Psoas muscle (tissue), 8 donors: ENCODE results near the gene TASOR2. TPM values are rescaled to one million over a fixed set of nuclear protein-coding genes. Genes with fewer than 3 reads are reported as not detected.

Source experiments
- ATAC-seq, 4 donors: fragments of 200-7000 bp; cut with Tn5 transposase; one replicate each; pipeline ENCODE4 v1.9.1; 2020; ENCODE audit warnings: moderate library complexity in 3 of 4, mild to moderate bottlenecking in 2 of 4
- DNase-seq, 2 donors: peaks; one replicate each; pipeline ENCODE4 v3.0.0-alpha.2; 2020
- H3K27ac ChIP-seq: fragments of 200-600 bp; one replicate; pipeline ENCODE4 v1.8.0; 2022
- H3K27me3 ChIP-seq, 3 donors: fragments of 200-600 bp in 1 of 3; one replicate each; pipeline versions ENCODE4 v1.6.1 to v1.8.0; 2013 to 2022; ENCODE audit warnings: low read length in 2 of 3, mild to moderate bottlenecking in 2 of 3, moderate library complexity in 1 of 3; ENCODE audit not compliant: insufficient read depth in 3 of 3
- H3K36me3 ChIP-seq, 2 donors: fragments of 200-600 bp in 1 of 2; one replicate each; pipeline versions ENCODE4 v1.6.1 to v1.8.0; 2013 to 2022; ENCODE audit warnings: low read depth in 1 of 2, mild to moderate bottlenecking in 1 of 2, moderate library complexity in 1 of 2; ENCODE audit not compliant: insufficient read depth in 1 of 2
- H3K4me1 ChIP-seq: fragments of 200-600 bp; one replicate; pipeline ENCODE4 v1.8.0; 2022
- H3K4me3 ChIP-seq: fragments of 200-600 bp; one replicate; pipeline ENCODE4 v1.8.0; 2022; ENCODE audit warnings: mild to moderate bottlenecking
- H3K9me3 ChIP-seq: fragments of 200-600 bp; one replicate; pipeline ENCODE4 v1.8.0; 2022
- WGBS, 3 donors: extraction: QIAGEN DNeasy Blood & Tissue Kit; methylation state at CpG; one replicate each; pipeline versions ENCODE4 v1.1.6 to v1.1.7; 2013; 5-methylcytosine and 5-hydroxymethylcytosine counted together
- intact Hi-C, 2 donors: fragments of 100-400 bp; cut with DNase I; formaldehyde crosslinking; loops; one replicate each; pipeline versions ENCODE4 v1.11.0 to v1.14.2; 2022
- polyA plus RNA-seq, 3 donors: library from polyadenylated mRNA; stranded (reverse); fragments of 200-250 nt; gene quantifications; one replicate each; pipeline ENCODE4 v1.2.3, GENCODE V29; 2013
- total RNA-seq, 4 donors: library from RNA; stranded (reverse); fragmentation: NEBNext Ultra II Directional in 2 of 4; extraction: Animal tissue kit (Norgen Biotek cat#: 25700) in 2 of 4; gene quantifications; one replicate each; pipeline versions ENCODE4 v1.2.1 to v1.2.4, GENCODE V29; 2021 to 2023
- TF ChIP-seq, protein P1 (sequence below): fragments of 200-600 bp; IDR thresholded peaks from one replicate; pipeline ENCODE4 v1.8.0; 2022; ENCODE audit warnings: antibody characterized with exemption
- donor health status: healthy with polysubstance abuse.
- donor health status: DM: no; HTN: no; CAD: no; lungs with moderate emphysema.
- donor health status: Bipolar disorder and iron deficiency.
- donor health status: healthy.
- donor health status: DM: yes; HTN: yes; CAD: no.
- donor health status: DM: no; HTN: no; CAD: no.
- donor health status: DM: no; HTN: no; CAD: no.
- donor health status: DM: yes; HTN: yes; CAD: no.

The TASOR2 gene
- total and polyA plus RNA-seq, 7 donors: 8.2 to 45.6 (median 31.5) TPM

DNA sequence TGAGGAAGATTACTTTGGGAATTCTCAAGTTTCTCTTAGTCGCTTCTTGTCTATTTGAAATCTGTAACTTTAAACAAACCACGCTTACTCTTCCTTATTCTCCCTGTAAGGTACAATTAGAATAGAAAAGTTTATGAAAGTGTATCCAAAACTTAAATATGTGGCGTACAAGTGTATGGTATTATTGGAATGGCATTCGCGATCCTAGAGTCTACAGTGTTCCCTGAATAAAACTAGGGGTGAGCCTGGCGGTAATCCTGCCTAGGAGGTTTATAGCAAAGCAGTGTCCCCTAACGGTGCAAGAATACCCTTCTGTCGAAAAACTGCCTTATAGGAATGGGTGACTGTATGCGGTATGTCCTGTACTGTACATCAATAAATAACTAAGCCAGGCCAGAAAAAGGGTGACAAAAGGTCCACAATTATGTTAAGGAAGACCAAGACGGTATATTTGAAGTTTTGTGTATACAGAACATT, 1.2 kb downstream of the TASOR2 start:
- intact Hi-C loops: loop anchor here (5.0 to 10.0 kb wide), 2 partner anchors 186 to 189 kb away; no protein-coding TSS in a partner anchor
- H3K36me3 ChIP-seq: no peaks in the 10 kb centered on the region
- ATAC-seq: no peak

DNA sequence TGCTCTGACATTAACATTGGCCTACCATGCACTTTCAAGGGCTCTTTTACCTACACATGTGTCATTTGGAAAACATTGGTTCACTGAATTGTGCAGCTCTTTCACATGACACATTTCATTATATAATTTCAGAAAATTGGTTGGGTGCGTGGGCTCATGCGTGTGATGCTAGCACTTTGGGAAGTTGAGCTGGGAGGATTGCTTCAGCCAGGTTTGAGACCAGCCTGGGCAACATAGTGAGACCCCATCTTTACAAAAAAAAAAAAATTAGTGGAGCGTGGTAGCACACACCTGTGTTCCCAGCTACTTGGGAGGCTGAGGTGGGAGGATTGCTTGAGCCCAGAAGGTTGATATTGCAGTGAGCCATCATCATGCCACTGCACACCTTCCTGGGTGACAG, 3.9 kb downstream of the TASOR2 start:
- 97 to 100% (median 100%) methylated on average over 3 of the region's 3 CpGs for WGBS, 3 donors
- intact Hi-C loops: loop anchor here (5.0 to 10.0 kb wide), 2 partner anchors 184 to 186 kb away; no protein-coding TSS in a partner anchor
- H3K9me3 ChIP-seq: no peaks in the 10 kb centered on the region
- no peak overlapping the region for H3K4me3 ChIP-seq
- no peaks in the 10 kb centered on the region for H3K27me3 ChIP-seq
- TF ChIP-seq, protein P1, sequence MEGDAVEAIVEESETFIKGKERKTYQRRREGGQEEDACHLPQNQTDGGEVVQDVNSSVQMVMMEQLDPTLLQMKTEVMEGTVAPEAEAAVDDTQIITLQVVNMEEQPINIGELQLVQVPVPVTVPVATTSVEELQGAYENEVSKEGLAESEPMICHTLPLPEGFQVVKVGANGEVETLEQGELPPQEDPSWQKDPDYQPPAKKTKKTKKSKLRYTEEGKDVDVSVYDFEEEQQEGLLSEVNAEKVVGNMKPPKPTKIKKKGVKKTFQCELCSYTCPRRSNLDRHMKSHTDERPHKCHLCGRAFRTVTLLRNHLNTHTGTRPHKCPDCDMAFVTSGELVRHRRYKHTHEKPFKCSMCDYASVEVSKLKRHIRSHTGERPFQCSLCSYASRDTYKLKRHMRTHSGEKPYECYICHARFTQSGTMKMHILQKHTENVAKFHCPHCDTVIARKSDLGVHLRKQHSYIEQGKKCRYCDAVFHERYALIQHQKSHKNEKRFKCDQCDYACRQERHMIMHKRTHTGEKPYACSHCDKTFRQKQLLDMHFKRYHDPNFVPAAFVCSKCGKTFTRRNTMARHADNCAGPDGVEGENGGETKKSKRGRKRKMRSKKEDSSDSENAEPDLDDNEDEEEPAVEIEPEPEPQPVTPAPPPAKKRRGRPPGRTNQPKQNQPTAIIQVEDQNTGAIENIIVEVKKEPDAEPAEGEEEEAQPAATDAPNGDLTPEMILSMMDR: no peak
- no peak for DNase-seq
- peaks cover 31% of the 10 kb centered on the region for H3K4me1 ChIP-seq
- no peak overlapping the region for H3K27ac ChIP-seq
- ATAC-seq: no peak
- H3K36me3 ChIP-seq: no peaks in the 10 kb centered on the region

More for the DNA sequence above, 1.2 kb downstream of the TASOR2 start:
- peak overlapping the region; percentile 86 for H3K4me3 ChIP-seq
- DNase-seq: no peak
- peaks cover 21% of the 10 kb centered on the region for H3K4me1 ChIP-seq
- no peaks in the 10 kb centered on the region for H3K27me3 ChIP-seq
- H3K27ac ChIP-seq: peak overlapping the region; percentile 97
- H3K9me3 ChIP-seq: no peaks in the 10 kb centered on the region
- WGBS, 3 donors: 3 to 4% (median 4%) methylated on average over 10 of the region's 10 CpGs
- TF ChIP-seq, protein P1: no peak

DNA sequence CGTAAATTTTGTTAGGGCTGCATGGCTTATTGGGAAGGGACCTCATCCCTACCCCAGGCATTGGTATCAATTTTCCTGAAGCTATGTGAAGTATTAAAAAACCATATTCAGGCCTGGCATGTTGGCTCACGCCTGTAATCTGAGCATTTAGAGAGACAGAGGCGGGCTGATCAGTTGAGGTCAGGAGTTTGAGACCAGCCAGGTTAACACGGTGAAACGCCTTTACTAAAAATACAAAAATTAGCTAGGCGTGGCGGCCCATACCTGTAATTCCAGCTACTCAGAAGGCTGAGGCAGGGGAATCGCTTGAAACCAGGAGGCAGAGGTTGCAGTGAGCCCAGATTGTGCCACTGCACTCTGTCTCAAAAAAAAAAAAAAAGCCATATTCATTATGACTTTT, 7.1 kb downstream of the TASOR2 start:
- Histone ChIP-seq H3K27ac (no peak overlapping the region), H3K27me3 (no peaks in the 10 kb centered on the region), H3K36me3 (no peaks in the 10 kb centered on the region), H3K4me1 (peaks cover 30% of the 10 kb centered on the region), H3K4me3 (no peak overlapping the region), H3K9me3 (no peaks in the 10 kb centered on the region)
- TF ChIP-seq, protein P1: no peak
- ATAC-seq: no peak
- 78 to 87% (median 80%) methylated on average over 8 of the region's 8 CpGs for WGBS, 3 donors
- intact Hi-C loops: no loop called here
- DNase-seq: no peak

DNA sequence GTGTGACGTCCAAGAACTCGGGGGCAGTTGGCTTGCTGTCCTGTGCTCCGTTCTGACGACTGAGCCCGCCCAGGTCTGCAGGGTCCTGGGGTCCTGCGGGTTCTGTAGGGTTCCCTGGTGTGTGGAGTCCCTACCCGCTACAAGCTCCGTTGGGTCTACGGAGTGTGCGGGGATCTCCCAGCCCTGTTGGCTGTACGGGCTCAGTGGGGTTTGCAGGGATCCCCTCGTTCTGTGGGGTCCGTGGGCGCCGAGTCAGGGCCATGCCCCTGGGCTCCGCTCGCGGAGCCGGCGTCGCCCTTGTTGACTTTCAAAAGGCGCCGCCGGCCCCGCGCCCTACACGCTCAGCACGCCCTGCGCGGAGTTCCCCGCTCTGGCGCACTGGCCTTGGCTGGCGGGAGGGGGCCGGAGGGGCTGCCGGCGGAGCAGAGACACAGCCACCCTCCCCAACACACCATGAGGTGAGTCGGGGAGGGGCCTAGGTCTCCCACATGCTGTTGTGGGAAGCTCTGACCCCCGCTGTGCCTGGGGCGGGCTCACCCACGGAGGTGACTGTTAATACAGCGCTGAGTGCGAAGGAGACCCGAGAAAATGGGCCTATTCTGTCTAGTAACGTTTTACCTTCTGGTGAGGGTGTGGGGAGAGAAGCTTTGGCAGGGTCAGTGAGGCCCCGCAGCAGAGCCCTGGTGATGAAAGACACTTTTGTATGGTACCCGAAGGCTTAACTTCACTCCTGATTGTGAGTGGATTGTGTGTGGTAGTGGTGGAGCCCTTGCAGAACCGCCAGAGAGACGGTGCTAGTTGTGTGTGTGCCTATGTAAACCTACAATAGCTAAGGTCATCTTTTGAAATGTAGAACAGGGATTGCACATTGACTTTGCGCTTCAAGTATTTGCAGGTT, 8.1 kb downstream of the TASOR2 start:
- H3K36me3 ChIP-seq: no peaks in the 10 kb centered on the region
- H3K4me3 ChIP-seq: peak overlapping the region; percentile 63
- no peaks in the 10 kb centered on the region for H3K9me3 ChIP-seq
- no peak overlapping the region for H3K27ac ChIP-seq
- WGBS, 3 donors: 31 to 35% (median 34%) methylated on average over 49 of the region's 49 CpGs
- H3K27me3 ChIP-seq: no peaks in the 10 kb centered on the region
- intact Hi-C loops: no loop called here
- H3K4me1 ChIP-seq: peaks cover 24% of the 10 kb centered on the region
- ATAC-seq (peak; percentile 21 to 62 (median 48)), DNase-seq (peak; percentile 30 to 53)
- TF ChIP-seq, protein P1: no peak
